ENCODE data around the gene ZFAND3.

- TF ChIP-seq POLR2A (IDR thresholded peaks at IDR 0.05; ENCODE audit: low read depth, low read length), result no peak
- no peak for TF ChIP-seq POLR2AphosphoS5 (IDR thresholded peaks at IDR 0.05; ENCODE audit: low read depth, low read length)
Observed at GRCh38 chr6:38192487-38192886, 373.0 kb downstream of the ZFAND3 start.
